A673 (cell line): ENCODE measurements around the gene DGKH.
"Not testable (repeated sequence)": the region's sequence is repeated elsewhere in the genome, so short reads cannot be mapped to it uniquely, and the experiment has no call there.

Experiments
- CTCF ChIP-seq: fragments of 300-800, 200-600 bp; sonication (generic); conservative IDR thresholded peaks from 2 replicates; pipeline ENCODE4 v1.5.1; 2017; ENCODE audit warnings: low read depth, mild to moderate bottlenecking, antibody characterized with exemption, low read length, moderate library complexity, mixed read lengths
- EZH2 ChIP-seq: fragments of 200-600 bp; sonication (generic); IDR thresholded peaks from 2 replicates; pipeline ENCODE4 v1.6.1; 2017; ENCODE audit warnings: borderline replicate concordance, low read depth, mild to moderate bottlenecking, mixed read lengths, antibody characterized with exemption, low read length; ENCODE audit not compliant: poor library complexity, severe bottlenecking

GRCh38 chr13:42226759-42227158, 178.3 kb downstream of the DGKH start:
- not testable (repeated sequence) for TF ChIP-seq CTCF, EZH2
